ENCODE measurements around the gene SCRT2.

Gene SCRT2

GRCh38 chr20:640674-641515, 34.7 kb downstream of the SCRT2 start:
- TF ChIP-seq, protein P1, sequence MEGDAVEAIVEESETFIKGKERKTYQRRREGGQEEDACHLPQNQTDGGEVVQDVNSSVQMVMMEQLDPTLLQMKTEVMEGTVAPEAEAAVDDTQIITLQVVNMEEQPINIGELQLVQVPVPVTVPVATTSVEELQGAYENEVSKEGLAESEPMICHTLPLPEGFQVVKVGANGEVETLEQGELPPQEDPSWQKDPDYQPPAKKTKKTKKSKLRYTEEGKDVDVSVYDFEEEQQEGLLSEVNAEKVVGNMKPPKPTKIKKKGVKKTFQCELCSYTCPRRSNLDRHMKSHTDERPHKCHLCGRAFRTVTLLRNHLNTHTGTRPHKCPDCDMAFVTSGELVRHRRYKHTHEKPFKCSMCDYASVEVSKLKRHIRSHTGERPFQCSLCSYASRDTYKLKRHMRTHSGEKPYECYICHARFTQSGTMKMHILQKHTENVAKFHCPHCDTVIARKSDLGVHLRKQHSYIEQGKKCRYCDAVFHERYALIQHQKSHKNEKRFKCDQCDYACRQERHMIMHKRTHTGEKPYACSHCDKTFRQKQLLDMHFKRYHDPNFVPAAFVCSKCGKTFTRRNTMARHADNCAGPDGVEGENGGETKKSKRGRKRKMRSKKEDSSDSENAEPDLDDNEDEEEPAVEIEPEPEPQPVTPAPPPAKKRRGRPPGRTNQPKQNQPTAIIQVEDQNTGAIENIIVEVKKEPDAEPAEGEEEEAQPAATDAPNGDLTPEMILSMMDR (IDR thresholded peaks at IDR 0.05; ENCODE audit: poor library complexity, severe bottlenecking), result no peak

GRCh38 chr20:638579-638978, 37.0 kb downstream of the SCRT2 start:
- TF ChIP-seq, protein P1 (IDR thresholded peaks at IDR 0.05; ENCODE audit: poor library complexity, severe bottlenecking), result no peak
- H3K27ac ChIP-seq (ENCODE audit: poor library complexity, severe bottlenecking), result no peak overlapping the region
- H3K4me3 ChIP-seq (ENCODE audit: severe bottlenecking), result no peak overlapping the region
- no peaks in the 10 kb centered on the region for H3K36me3 ChIP-seq (ENCODE audit: low read depth)
- no peak for DNase-seq (ENCODE audit: low spot score)
- H3K27me3 ChIP-seq (ENCODE audit: insufficient read depth, poor library complexity, severe bottlenecking), result no peaks in the 10 kb centered on the region
- ATAC-seq (ENCODE audit: low read depth), result no peak
- no peaks in the 10 kb centered on the region for H3K4me1 ChIP-seq (ENCODE audit: insufficient read depth, poor library complexity, severe bottlenecking)
- no peaks in the 10 kb centered on the region for H3K9me3 ChIP-seq (ENCODE audit: severe bottlenecking)

More at GRCh38 chr20:640674-641515, 34.7 kb downstream of the SCRT2 start:
- H3K9me3 ChIP-seq (ENCODE audit: severe bottlenecking), result no peaks in the 10 kb centered on the region
- no peak overlapping the region for H3K4me3 ChIP-seq (ENCODE audit: severe bottlenecking)
- H3K27me3 ChIP-seq (ENCODE audit: insufficient read depth, poor library complexity, severe bottlenecking), result no peaks in the 10 kb centered on the region
- DNase-seq (ENCODE audit: low spot score), result no peak
- no peaks in the 10 kb centered on the region for H3K36me3 ChIP-seq (ENCODE audit: low read depth)
- ATAC-seq (ENCODE audit: low read depth), result no peak
- no peak overlapping the region for H3K27ac ChIP-seq (ENCODE audit: poor library complexity, severe bottlenecking)
- H3K4me1 ChIP-seq (ENCODE audit: insufficient read depth, poor library complexity, severe bottlenecking), result no peaks in the 10 kb centered on the region

GRCh38 chr20:637559-637958, 38.0 kb downstream of the SCRT2 start:
- Histone ChIP-seq H3K27me3 (ENCODE audit: insufficient read depth, poor library complexity, severe bottlenecking) (no peaks in the 10 kb centered on the region), H3K4me1 (ENCODE audit: insufficient read depth, poor library complexity, severe bottlenecking) (no peaks in the 10 kb centered on the region), H3K9me3 (ENCODE audit: severe bottlenecking) (no peaks in the 10 kb centered on the region), H3K4me3 (ENCODE audit: severe bottlenecking) (no peak overlapping the region), H3K36me3 (ENCODE audit: low read depth) (no peaks in the 10 kb centered on the region), H3K27ac (ENCODE audit: poor library complexity, severe bottlenecking) (no peak overlapping the region)
- DNase-seq (ENCODE audit: low spot score), result no peak
- ATAC-seq (ENCODE audit: low read depth), result no peak
- TF ChIP-seq, protein P1 (IDR thresholded peaks at IDR 0.05; ENCODE audit: poor library complexity, severe bottlenecking), result no peak

DNA sequence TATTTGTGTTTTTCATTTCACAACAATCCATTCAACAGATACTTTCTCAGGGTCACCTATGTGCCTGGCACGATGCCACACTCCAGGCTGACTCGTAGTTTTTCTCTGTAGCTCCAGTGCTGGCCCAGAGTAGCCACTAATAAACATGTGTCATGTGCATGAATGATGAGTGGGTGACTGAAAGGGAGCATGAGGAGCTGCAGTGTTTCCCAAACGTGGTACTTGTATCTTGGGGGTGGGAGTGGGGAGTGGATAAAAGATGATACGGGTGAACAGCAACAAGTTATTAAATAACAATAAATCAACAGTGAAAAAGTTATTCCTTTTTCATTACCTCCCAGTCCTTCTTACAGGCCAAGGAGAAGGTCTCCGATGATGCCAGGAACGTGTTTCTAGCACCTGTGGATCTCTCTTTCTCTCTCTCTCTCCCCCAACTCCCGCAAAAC, 39.7 kb downstream of the SCRT2 start:
- TF ChIP-seq, protein P1 (IDR thresholded peaks at IDR 0.05; ENCODE audit: poor library complexity, severe bottlenecking), result no peak
- ATAC-seq (ENCODE audit: low read depth) (no peak), DNase-seq (ENCODE audit: low spot score) (no peak)
- no peaks in the 10 kb centered on the region for H3K9me3 ChIP-seq (ENCODE audit: severe bottlenecking)
- H3K36me3 ChIP-seq (ENCODE audit: low read depth), result no peaks in the 10 kb centered on the region
- no peaks in the 10 kb centered on the region for H3K4me1 ChIP-seq (ENCODE audit: insufficient read depth, poor library complexity, severe bottlenecking)
- H3K4me3 ChIP-seq (ENCODE audit: severe bottlenecking), result no peak overlapping the region
- H3K27me3 ChIP-seq (ENCODE audit: insufficient read depth, poor library complexity, severe bottlenecking), result peaks cover 3% of the 10 kb centered on the region
- H3K27ac ChIP-seq (ENCODE audit: poor library complexity, severe bottlenecking), result no peak overlapping the region
